Stimulated activated CD4-positive, alpha-beta T cell treated with anti-CD3 and anti-CD28 coated beads, TNF-alpha, amount 100 ng/mL, for 4 hours (primary cell): ENCODE results near the gene ADGRG6.

Source experiments
- DNase-seq, 3 experiments: peaks; one replicate each; pipeline ENCODE4 v3.0.0-alpha.2; 2020; ENCODE audit warnings: low read depth in 3 of 3

ADGRG6 gene

DNA sequence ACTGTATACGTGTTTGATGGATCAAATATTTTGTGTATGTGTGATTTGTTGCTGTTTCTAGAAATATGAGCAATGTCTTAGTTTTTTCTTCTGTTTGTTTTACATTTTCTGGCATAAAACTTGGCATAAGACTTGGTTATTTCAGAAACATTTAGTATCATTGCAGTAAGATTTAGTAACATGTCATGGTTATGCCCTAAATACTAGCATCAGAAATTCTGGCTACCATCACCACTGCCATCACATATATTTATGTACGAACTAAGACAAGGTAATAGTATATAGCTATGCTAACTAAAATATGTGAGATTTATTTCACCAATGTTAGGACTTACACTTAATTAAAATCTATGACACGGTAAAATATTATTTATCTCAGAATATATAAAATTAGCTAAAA, 10.3 kb upstream of the ADGRG6 start:
- DNase-seq: no peak

GRCh38 chr6:142292166-142292924, 9.5 kb upstream of the ADGRG6 start:
- no peak for DNase-seq

GRCh38 chr6:142293121-142293520, 8.7 kb upstream of the ADGRG6 start:
- no peak for DNase-seq

- DNase-seq: no peak
Measured at GRCh38 chr6:142294679-142295078, 7.1 kb upstream of the ADGRG6 start.

DNA sequence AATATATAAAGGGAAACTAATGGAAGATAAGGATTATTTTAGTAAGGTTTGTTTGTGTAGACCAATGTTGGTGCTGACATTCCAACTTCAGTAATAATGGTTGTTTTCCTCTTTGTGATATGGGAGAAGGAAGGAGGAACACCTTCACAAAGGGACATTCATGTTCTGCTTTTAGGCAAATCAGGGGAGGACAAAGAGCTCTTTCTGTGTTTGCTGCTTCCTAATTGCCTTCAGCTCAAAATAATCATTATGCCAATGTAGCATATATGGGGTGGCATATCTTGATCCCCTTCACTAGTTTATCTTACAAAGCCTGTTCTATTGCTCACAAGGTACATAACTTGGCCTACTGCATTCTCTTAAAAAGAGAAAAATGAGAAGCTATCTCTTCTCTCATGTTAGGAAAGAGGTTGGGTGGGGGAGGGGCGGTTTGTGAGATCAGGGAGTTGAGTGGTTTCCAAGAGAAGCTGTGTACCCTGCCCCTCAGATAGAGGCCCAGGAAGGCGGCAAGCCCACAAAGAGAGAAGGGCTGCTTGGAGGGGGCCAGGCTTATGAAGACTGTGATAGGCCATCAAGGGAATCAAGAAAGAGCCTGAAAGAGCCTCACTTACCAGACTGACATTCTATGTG, 4.7 kb upstream of the ADGRG6 start:
- DNase-seq: no peak

DNA sequence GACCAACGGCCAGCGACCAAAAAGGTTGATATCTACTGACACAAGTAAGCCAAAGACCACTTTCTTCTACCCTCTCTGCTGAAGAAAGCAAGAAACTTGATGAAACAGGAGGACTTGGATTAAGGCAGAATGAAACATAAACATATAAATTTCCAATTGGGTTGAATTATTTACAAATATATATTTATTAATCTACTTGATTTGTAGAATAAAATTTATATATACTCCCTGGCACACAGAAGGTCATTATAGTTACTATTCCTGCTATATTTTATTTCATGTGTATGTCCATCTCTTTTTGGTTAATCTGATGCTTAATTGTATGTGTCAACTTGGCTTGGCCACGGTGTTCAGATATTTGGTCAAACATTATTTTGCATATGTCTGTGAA, 4.2 kb upstream of the ADGRG6 start:
- no peak for DNase-seq

GRCh38 chr6:142297996-142298753, 3.6 kb upstream of the ADGRG6 start:
- DNase-seq: no peak

DNA sequence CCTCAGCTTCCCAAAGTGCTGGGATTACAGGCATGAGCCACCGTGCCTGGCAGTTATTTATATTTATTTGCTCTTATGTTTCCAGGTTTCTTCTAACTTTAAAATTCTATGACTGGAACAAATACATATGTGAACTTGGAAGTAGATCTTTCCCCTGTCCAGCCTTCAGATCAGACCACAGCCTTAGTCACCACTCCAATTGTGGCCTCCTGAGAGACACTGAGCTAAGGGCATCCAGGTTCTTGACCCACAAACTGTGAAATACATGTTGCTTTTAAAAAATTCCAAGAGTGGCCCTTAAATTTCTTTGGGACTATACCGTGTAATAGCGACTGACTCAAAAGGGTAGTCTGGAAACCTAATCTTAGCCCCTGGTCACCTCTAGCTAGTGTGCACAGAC, 1.5 kb upstream of the ADGRG6 start:
- no peak for DNase-seq

- DNase-seq: no peak
Measured at GRCh38 chr6:142300758-142301650, 803 bp upstream of the ADGRG6 start.

DNA sequence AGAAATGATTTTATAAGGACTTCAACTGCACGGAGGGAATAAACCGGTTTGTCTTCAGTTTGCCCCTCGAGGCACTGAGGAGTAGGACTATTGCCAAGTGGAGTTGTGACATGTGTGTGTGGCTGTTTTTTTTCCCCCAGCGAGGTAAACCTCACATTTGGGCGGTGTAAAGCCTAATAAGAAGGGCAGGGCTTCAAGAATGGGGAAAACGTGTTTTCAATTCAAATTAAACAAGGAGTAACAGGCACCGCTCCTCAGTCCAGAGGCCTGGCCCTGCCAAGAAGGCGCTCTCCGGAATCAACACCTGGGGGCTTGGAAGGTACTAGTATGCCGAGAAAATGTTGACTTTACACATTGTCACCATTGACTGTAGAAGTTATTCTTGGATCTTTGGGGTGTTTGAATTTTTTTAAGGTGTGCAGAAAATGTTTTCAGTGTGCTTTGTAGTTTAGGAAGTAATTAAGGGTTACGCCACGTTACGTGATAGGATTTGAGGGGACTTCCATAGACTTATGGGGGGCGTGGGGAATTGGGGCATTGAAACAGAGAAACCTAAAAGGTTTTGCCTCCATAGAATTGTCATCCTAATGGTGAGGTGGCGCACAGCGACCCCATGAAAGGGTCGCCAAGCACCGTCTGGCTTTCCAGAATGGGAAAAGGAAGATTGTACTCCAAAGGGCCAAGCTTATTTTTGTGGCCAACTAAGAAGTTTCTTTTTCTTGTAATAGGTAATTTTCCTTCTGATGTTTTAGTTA, 791 bp downstream of the ADGRG6 start:
- no peak for DNase-seq

GRCh38 chr6:142303176-142303533, 1.3 kb downstream of the ADGRG6 start:
- no peak for DNase-seq

DNA sequence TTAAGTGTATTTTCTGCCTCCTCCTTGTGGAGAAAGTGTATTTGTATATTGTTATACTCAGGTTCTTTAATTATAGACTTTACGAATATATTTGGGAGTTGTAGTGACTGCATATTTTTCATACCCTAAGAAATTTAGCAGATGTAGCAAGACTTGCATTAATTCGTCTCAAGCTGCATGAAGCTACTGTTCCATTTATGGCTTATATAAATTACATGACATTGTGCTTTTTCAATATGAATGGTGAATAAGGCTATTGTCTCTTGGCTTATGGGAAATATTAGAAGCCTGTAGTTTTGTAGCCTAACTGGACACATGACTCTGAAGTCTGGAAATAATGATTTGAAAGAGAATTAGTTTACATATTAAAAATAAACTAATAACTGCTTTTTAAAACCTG, 2.4 kb downstream of the ADGRG6 start:
- DNase-seq: no peak

DNA sequence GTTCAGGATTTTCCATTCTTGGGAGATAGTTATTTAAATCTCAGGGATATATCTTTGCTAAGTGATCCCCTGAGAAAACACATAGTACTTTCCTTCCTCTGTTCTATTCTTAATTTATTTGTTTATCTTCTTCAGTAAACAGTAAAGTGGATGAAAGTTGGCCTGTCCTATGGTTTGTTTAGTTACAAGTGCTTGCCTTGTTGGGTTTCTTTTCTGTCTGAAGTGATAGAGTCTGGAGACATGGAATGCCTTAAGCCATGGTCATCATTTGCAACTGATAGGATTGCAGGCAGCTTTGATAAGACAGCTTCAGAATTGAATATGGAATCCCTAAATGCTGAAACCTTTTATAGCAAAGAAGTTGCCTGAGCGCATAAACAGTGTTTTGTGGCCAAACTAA, 4.9 kb downstream of the ADGRG6 start:
- no peak for DNase-seq

- no peak for DNase-seq
Measured at GRCh38 chr6:142307963-142308748, 6.3 kb downstream of the ADGRG6 start.

DNA sequence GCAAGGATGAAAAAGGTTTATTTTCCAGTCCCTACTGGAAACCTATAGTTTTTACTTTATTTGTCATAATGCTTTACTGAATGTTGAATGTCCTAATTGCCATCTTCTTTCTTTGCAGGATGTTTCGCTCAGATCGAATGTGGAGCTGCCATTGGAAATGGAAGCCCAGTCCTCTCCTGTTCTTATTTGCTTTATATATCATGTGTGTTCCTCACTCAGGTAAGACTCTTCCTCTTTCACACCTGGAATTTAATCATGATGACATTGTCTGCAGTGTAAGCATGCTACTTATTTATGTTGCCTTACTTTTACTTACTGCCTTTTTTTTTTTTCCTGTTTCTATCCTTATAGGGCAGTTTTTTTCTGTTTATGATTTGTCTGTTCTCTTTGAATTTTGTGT, 7.6 kb downstream of the ADGRG6 start:
- no peak for DNase-seq

DNA sequence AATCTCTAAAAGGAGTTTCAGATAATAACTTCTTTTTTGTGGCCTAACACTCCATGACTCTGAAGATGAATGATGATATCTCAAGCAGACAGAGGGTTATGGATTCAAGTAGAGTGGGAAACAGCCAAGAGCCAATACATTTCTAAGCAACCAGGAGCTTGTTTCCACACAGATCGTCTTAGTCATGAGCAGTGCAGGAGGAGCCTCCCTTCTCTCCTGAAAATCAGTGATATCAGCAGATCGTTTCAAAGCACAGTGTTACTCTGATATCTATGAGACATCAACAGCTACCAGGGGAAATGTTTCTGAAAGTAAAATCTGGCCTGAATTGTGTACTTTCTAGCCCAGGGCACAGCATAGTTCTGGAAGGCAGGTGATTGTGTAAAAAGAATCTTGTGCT, 11.5 kb downstream of the ADGRG6 start:
- no peak for DNase-seq

GRCh38 chr6:142316791-142317368, 15.1 kb downstream of the ADGRG6 start:
- DNase-seq: no peak

DNA sequence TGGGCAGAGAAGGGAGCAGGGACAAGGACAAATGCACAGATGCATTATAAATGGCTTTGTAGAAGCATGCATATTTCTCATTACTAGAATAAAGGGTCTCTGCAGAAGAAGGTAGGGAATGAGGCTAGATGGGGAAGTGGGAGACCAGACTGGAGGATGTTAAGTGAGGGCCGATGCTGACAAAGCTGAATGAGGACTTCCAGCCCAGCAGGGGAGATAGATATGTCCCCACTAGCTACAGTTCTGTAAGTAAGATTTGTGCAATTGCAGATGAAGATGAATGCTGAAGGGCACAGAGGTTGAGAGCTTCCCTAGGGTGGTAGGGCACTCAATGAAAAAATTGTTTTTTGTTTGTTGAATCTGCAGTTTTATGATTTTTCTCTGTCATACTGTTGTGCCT, 16.9 kb downstream of the ADGRG6 start:
- no peak for DNase-seq

- no peak for DNase-seq
Measured at GRCh38 chr6:142320366-142320765, 18.6 kb downstream of the ADGRG6 start.

GRCh38 chr6:142321451-142321850, 19.6 kb downstream of the ADGRG6 start:
- DNase-seq: no peak
